HAP-1 (cell line): ENCODE data around the gene RPL18.

Source experiments
- DNase-seq, 2 experiments: peaks; one replicate each; pipeline ENCODE4 v3.0.0-alpha.2; 2016 to 2020; ENCODE audit warnings: low spot score in 2 of 2
- H3K27me3 ChIP-seq: fragments of 250-450 bp; sonication (Bioruptor Pico); 2 replicates; pipeline ENCODE4 v1.5.1; 2020; ENCODE audit warnings: low read depth, mild to moderate bottlenecking, moderate library complexity
- H3K36me3 ChIP-seq: fragments of 250-450 bp; sonication (Bioruptor Pico); replicated peaks from 2 replicates; pipeline ENCODE4 v1.5.1; 2020; ENCODE audit warnings: mild to moderate bottlenecking
- H3K4me1 ChIP-seq: fragments of 250-450 bp; sonication (Bioruptor Pico); 2 replicates; pipeline ENCODE4 v1.5.1; 2020; ENCODE audit warnings: mild to moderate bottlenecking
- H3K4me3 ChIP-seq: fragments of 250-450 bp; sonication (Bioruptor Pico); 2 replicates; pipeline ENCODE4 v1.5.1; 2020; ENCODE audit warnings: mild to moderate bottlenecking, moderate library complexity
- H3K9me3 ChIP-seq: fragments of 250-450 bp; sonication (Bioruptor Pico); 2 replicates; pipeline ENCODE4 v1.5.1; 2020; ENCODE audit warnings: mild to moderate bottlenecking, moderate library complexity
- in situ Hi-C: fragments of 300-500 bp; cut with MboI; formaldehyde crosslinking; loops from 3 replicates; pipeline ENCODE4 v1.14.3; 2020; ENCODE audit warnings: low sequenced_read_pairs, inconsistent platforms, mixed read lengths

Gene RPL18

DNA sequence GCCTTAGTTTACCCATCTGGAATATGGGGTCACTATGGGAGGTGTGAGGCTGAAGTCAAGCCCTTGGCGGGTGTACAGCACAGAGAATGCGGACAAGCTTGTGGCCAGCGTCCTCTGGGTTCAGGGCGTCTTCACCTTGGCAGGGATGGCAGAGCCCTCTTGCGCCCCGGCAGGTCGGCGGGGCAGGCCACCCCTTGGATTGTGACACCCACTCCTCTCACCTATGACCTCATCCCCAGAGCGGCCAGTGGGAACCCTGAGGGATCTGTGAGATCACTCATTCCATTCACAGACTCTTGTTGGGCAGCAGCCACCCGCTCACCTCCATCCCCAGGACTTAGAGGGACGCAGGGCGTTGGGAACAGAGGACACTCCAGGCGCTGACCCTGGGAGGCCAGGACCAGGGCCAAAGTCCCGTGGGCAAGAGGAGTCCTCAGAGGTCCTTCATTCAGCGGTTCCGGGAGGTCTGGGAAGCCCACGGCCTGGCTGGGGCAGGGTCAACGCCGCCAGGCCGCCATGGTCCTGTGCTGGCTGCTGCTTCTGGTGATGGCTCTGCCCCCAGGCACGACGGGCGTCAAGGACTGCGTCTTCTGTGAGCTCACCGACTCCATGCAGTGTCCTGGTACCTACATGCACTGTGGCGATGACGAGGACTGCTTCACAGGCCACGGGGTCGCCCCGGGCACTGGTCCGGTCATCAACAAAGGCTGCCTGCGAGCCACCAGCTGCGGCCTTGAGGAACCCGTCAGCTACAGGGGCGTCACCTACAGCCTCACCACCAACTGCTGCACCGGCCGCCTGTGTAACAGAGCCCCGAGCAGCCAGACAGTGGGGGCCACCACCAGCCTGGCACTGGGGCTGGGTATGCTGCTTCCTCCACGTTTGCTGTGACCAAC lies 12.3 kb downstream of the RPL18 start, which contains the start of gene SPACA4:
SPACA4 (plus strand) TSS at position 280 of the 896 bp plus-strand sequence; CDS start at position 517, 237 bp downstream.
- no peaks in the 10 kb centered on the region for H3K27me3 ChIP-seq
- H3K4me3 ChIP-seq = no peak within 1 kb of the TSS
- peaks cover under 1% of the 10 kb centered on the region; the same call in 1 of the 2 replicates for H3K36me3 ChIP-seq
- in situ Hi-C loops = no loop called here
- no peak for DNase-seq
- H3K4me1 ChIP-seq = peaks cover 2% of the 10 kb centered on the region; the same call in 1 of the 2 replicates
- H3K9me3 ChIP-seq = no peaks in the 10 kb centered on the region

DNA sequence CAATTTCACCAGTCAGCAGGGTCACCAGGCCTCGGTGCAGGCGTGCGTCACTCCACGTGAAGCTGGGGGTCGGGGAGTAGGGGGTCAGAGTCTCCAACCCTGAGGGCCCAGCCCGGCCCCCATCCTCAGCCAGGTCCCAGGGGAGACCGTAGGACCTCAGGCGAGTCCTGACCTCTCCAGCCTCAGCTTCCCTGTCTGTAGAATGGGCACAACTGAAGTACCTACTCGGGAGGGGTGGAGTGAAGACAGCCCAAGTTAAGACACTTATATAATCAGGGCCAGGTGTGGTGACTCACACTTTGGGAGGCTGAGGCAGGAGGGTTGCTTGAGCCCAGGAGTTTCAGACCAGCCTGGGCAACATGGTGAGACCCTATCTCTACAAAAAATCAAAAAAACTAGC lies 15.1 kb downstream of the RPL18 start:
- in situ Hi-C loops = no loop called here
- no peaks in the 10 kb centered on the region for H3K36me3 ChIP-seq
- H3K9me3 ChIP-seq = no peaks in the 10 kb centered on the region
- no peak overlapping the region for H3K4me3 ChIP-seq
- H3K4me1 ChIP-seq = peaks cover under 1% of the 10 kb centered on the region; the same call in 1 of the 2 replicates
- no peaks in the 10 kb centered on the region for H3K27me3 ChIP-seq
- no peak for DNase-seq

DNA sequence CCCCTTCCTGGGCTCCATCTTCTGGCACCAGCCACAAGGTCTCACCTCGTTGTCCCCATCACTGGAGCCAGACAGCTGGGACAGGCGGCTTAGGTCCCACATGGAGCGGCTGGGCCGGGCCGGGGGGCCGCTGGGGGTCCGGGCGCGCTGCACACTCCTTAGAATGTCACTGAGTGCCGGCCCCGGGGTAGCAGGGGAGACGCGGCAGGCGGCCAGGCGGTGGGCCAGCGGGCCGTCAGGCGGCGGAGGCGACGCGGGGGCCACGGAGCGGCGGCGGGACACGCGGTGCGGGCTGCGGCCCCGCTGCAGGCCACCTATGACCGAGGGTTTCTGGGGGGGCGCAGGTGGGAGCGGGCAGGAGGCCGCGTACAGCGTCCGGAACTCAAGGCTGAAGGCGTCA lies 15.5 kb downstream of the RPL18 start:
- H3K4me1 ChIP-seq = no peaks in the 10 kb centered on the region
- H3K27me3 ChIP-seq = no peaks in the 10 kb centered on the region
- in situ Hi-C loops = no loop called here
- DNase-seq = no peak
- no peak overlapping the region for H3K4me3 ChIP-seq
- no peaks in the 10 kb centered on the region for H3K36me3 ChIP-seq
- H3K9me3 ChIP-seq = no peaks in the 10 kb centered on the region

DNA sequence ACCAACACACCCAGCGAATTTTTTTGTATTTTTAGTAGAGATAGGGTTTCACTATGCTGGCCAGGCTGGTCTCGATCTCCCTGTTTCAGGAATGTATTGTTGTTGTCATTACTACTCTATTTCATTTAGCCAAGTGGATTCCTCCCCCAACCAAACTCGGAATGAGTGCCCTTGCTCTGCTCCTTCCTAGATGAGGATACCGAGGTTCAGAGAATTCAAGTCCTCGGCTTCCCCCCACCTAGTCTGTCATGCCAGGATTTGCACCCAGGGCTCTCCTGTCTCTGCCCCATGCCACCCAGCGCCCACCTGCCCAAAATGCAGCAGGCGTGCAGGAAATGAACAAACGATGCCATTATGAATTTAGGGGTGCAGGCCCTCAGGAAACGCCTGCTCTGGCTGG lies 16.0 kb downstream of the RPL18 start:
- no peak overlapping the region for H3K4me3 ChIP-seq
- H3K9me3 ChIP-seq = no peaks in the 10 kb centered on the region
- no peaks in the 10 kb centered on the region for H3K4me1 ChIP-seq
- H3K36me3 ChIP-seq = no peaks in the 10 kb centered on the region
- H3K27me3 ChIP-seq = no peaks in the 10 kb centered on the region
- no peak for DNase-seq
- in situ Hi-C loops = no loop called here

DNA sequence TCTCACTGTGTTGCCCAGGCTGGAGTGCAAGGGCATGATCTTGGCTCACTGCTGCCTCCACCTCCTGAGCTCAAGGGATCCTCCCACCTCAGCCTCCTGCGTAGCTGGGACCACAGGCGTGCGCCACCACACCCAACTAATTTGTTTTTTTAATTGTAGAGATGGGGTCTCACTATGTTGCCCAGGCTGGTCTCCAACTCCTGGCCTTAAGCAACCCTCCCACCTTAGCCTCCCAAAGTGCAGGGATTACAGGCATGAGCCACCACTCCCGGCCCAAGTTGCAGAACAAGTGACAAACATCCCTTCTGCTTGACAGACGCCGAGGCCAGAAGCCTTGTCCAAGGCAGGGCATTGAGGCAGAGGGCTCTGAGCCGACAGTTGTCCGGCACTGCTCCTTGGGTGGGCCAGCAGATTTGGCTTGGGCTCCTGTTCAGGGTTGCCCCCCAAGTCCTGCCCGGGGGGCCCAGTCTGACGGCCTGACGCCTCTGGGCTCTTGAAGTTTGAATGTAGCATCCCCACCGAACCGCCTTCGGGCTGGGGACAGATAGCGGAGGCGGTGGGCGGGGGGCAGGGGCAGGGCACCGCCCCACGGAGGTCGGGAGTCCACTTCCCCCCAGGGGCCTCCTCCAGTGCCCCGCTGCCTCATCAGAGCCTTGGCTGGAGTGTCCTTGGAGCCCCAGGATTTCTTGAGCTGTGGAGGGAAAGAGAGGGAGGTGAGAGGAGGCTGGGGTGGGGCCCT lies 18.1 kb downstream of the RPL18 start:
- no peak for DNase-seq
- in situ Hi-C loops = no loop called here
- H3K27me3 ChIP-seq = no peaks in the 10 kb centered on the region

DNA sequence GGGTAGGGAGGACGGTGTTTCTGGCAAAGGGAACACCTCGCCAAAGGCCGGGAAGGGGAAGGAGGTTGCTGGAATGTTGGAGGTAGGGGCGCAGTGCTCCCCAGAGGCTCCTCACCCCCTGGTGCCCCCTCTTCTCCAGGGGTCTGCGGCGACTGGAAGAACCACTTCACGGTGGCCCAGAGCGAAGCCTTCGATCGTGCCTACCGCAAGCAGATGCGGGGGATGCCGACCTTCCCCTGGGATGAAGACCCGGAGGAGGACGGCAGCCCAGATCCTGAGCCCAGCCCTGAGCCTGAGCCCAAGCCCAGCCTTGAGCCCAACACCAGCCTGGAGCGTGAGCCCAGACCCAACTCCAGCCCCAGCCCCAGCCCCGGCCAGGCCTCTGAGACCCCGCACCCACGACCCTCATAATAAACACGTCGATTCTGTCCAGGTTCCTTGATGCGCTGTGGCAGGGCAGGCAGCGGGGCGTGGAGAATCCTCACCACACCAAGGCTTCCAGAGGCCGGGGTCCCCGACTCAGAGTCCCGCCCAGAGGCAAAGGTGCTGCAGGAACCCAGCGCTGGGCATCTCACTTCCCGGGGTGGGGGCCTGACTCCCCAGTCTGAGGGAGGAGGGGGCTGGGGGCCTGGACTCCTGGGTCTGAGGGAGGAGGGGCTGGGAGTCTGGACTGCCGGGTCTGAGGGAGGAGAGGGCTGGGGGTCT lies 19.8 kb downstream of the RPL18 start:
- DNase-seq = no peak
- in situ Hi-C loops = loop anchor here (25.0 kb wide), 1 partner anchor 637 kb away; no protein-coding TSS in a partner anchor
- H3K27me3 ChIP-seq = no peaks in the 10 kb centered on the region
- H3K4me3 ChIP-seq = no peak overlapping the region
- H3K4me1 ChIP-seq = no peaks in the 10 kb centered on the region
- no peaks in the 10 kb centered on the region for H3K36me3 ChIP-seq
- H3K9me3 ChIP-seq = no peaks in the 10 kb centered on the region

More for the DNA sequence above, 18.1 kb downstream of the RPL18 start:
- no peaks in the 10 kb centered on the region for H3K36me3 ChIP-seq
- no peaks in the 10 kb centered on the region for H3K9me3 ChIP-seq
- H3K4me1 ChIP-seq = no peaks in the 10 kb centered on the region
- H3K4me3 ChIP-seq = no peak overlapping the region

DNA sequence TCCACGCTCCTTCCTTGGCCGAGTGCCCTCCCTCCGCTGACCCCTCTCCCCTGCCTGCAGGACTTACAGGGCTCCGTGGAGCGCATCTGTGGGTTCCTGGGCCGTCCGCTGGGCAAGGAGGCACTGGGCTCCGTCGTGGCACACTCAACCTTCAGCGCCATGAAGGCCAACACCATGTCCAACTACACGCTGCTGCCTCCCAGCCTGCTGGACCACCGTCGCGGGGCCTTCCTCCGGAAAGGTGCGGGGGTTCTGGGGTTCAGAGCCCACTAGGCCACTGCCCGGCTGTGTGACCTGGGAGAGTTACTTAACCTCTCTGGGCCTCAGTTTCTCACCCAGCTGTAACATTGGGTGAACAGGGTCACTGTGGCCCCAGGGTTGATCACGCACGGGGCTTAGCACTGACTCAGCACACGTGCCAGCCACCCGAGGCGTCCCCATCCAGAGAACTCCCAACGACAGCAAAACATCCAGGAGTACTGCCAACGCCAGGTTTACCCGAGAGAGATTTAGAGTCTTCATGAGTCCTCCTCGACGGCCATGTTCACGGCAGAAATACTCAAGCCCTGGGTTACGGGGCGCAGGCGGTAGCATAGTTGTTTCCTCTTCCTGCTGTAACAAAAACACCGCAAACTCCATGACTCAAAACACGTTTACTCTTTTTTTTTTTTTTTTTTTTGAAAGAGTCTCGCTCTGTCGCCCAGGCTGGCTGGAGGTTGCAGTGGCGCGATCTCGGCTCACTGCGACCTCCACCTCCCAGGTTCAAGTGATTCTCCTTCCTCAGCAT lies 22.1 kb downstream of the RPL18 start:
- Histone ChIP-seq H3K27me3 (no peaks in the 10 kb centered on the region), H3K4me1 (no peaks in the 10 kb centered on the region), H3K36me3 (no peaks in the 10 kb centered on the region), H3K9me3 (no peaks in the 10 kb centered on the region), H3K4me3 (no peak overlapping the region)
- no peak for DNase-seq
- in situ Hi-C loops = loop anchor here (25.0 kb wide), 1 partner anchor 635 kb away; no protein-coding TSS in a partner anchor

DNA sequence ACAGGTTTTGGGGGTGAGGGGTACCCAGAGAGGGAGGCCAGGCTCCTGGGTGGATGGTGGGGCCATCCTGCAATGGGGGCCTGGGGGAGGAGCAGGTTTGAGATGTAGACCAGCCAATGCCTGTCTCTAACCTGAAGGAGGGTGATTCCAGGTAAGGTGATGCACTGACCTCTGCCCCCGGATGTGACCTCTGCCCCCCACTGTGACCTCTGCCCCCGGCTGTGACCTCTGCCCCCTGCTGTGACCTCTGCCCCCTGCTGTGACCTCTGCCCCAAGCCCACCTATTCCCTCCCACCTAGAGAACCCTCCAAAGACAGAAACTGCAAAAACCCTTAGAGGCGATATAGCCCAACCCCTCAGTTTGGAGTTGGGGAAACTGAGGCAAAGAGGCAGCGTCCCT lies 22.7 kb downstream of the RPL18 start:
- H3K4me3 ChIP-seq = no peak overlapping the region
- H3K36me3 ChIP-seq = no peaks in the 10 kb centered on the region
- no peaks in the 10 kb centered on the region for H3K9me3 ChIP-seq
- in situ Hi-C loops = loop anchor here (25.0 kb wide), 1 partner anchor 634 kb away; no protein-coding TSS in a partner anchor
- no peaks in the 10 kb centered on the region for H3K4me1 ChIP-seq
- no peaks in the 10 kb centered on the region for H3K27me3 ChIP-seq
- DNase-seq = no peak

DNA sequence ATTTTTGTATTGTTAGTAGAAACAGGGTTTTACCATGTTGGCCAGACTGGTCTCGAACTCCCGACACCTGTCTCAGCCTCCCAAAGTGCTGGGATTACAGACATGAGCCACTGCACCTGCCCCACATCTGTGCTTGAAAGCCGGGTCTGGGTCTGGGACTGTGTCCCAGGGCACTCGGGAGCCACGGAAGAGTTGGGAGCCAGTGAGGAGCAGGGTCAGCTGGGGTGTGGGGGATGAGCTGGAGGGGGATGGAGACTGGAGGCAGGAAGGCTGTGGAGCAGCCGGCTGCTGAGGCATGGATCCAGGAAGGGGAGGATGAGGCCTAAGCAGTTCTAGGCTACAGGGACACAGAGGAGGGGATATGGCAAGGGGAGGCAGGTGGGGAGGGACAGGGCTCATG lies 23.1 kb downstream of the RPL18 start:
- Histone ChIP-seq H3K4me3 (no peak overlapping the region), H3K4me1 (no peaks in the 10 kb centered on the region), H3K36me3 (no peaks in the 10 kb centered on the region), H3K27me3 (no peaks in the 10 kb centered on the region), H3K9me3 (no peaks in the 10 kb centered on the region)
- in situ Hi-C loops = loop anchor here (25.0 kb wide), 1 partner anchor 634 kb away; no protein-coding TSS in a partner anchor
- no peak for DNase-seq

DNA sequence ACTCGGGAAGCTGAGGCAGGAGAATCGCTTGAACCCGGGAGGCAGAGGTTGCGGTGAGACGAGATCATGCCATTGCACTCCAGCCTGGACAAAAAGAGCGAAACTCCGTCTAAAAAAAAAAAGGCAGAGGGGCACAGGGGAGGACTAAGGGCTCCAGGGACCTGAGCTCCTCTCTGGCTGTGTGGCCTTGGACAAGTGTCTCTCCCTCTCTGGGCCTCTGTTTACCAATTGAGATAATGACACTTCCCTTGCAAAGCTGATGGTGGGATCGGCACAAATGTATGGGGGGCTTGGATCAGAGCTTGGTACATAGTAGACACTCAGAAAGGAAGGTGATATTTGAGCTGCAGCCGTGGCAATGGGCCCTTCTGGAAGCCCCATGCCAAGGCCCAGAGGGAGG lies 23.8 kb downstream of the RPL18 start:
- in situ Hi-C loops = loop anchor here (25.0 kb wide), 1 partner anchor 633 kb away; no protein-coding TSS in a partner anchor
- Histone ChIP-seq H3K4me1 (no peaks in the 10 kb centered on the region), H3K9me3 (no peaks in the 10 kb centered on the region), H3K4me3 (no peak overlapping the region), H3K36me3 (no peaks in the 10 kb centered on the region), H3K27me3 (no peaks in the 10 kb centered on the region)
- DNase-seq = no peak

DNA sequence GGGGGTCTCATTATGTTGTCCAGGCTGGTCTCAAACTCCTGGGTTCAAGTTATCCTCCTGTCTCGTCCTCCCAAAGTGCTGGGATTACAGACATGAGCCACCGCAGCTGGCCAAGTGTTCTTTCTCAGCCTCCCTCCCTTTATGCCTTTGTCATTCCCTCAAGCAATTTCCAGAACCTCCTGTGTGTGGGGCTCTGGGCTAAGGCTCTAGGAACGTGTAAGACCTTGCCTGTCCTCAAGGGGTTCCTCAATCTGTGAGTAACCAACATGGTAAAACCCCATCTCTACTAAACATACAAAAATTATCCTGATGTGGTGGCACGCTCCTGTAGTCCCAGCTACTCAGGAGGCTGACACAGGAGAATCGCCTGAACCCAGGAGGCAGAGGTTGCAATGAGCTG lies 28.0 kb downstream of the RPL18 start:
- no peak for DNase-seq
- no peaks in the 10 kb centered on the region for H3K9me3 ChIP-seq
- no peaks in the 10 kb centered on the region for H3K27me3 ChIP-seq
- H3K4me1 ChIP-seq = peaks cover 6% of the 10 kb centered on the region
- H3K4me3 ChIP-seq = no peak overlapping the region
- H3K36me3 ChIP-seq = no peaks in the 10 kb centered on the region
- in situ Hi-C loops = loop anchor here (25.0 kb wide), 1 partner anchor 629 kb away; no protein-coding TSS in a partner anchor

DNA sequence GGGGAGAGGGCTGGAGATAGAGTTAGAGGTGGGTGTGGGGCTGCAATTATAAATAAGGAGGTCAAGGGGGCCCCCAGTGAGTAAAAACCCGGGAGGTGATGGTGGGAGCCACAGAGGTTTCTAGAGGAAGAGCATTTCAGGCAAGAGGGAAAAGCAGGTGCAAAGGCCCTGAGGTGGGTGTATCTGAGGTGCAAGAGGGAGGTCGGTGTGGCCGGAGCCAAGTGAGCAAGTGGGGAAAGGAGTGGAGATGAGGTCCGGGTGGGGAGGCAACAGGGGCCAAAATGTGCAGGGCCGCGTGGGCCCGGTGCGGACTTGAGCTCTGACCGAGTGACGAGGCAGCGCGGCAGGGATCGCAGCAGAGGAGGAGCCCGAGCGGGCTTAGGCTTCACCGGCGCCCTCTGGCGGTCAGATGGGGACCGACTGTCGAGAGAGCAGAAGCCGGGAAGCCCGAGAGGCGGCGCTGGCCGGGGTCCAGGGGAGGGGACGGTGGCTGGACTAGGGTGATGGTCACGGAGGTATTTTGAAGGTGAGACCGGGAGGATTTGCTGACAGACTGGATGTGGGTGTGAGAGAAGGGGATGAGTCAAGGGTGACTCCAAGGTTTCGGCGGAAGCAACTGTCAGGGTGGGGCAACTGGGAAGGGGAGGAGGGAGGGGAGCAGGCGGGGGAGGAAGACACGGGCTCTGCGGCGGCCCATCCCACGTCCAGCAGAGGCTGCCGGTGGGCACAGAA lies 30.1 kb downstream of the RPL18 start:
- Histone ChIP-seq H3K27me3 (no peaks in the 10 kb centered on the region), H3K4me1 (peaks cover 9% of the 10 kb centered on the region)
- peak; percentile 82 to 96 for DNase-seq

More for the DNA sequence above, 30.1 kb downstream of the RPL18 start:
- Histone ChIP-seq H3K4me3 (peak overlapping the region; percentile 38), H3K36me3 (no peaks in the 10 kb centered on the region), H3K9me3 (no peaks in the 10 kb centered on the region)
- in situ Hi-C loops = loop anchor here (5.0 to 25.0 kb wide), 3 partner anchors 82 to 627 kb away; no protein-coding TSS in a partner anchor
